ENCODE results near the gene APOO.

DNA sequence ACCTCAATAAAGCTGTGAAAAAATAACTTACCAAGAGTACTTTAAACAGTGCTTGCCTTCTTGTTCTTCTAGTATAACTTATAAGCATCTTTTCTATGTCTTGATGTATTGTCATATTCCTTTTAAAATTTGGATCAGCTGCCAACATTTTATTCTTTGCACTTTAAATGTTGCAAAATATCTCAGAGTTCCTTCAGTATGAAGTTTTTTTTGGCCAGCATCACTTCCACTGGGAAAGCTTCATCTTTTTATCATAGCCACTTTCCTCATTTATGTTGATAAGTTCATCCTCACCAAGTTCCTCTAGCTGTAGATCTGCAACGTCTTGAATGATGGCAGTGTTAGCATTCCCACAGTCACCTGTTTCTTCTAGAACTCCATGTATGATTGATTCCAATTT is 24.3 kb upstream of the APOO start:
- TF ChIP-seq REST (IDR thresholded peaks at IDR 0.05; ENCODE audit: low read depth) (no peak), MAX (IDR thresholded peaks at IDR 0.05) (no peak), TCF12 (IDR thresholded peaks at IDR 0.05; ENCODE audit: low read depth) (no peak), CREB1 (IDR thresholded peaks at IDR 0.05; ENCODE audit: low read depth) (no peak), CEBPB (IDR thresholded peaks at IDR 0.05) (no peak)
